GM21381 (cell line): ENCODE data around the gene PABPC3.

Experiments
- ATAC-seq: cut with Tn5 transposase; IDR thresholded peaks from one replicate; pipeline ENCODE4 v1.9.1; 2021; ENCODE audit warnings: mild to moderate bottlenecking, moderate library complexity; ENCODE audit not compliant: unreplicated experiment

Gene PABPC3

GRCh38 chr13:25110956-25111584 is 15.1 kb downstream of the PABPC3 start:
- ATAC-seq: no peak

DNA sequence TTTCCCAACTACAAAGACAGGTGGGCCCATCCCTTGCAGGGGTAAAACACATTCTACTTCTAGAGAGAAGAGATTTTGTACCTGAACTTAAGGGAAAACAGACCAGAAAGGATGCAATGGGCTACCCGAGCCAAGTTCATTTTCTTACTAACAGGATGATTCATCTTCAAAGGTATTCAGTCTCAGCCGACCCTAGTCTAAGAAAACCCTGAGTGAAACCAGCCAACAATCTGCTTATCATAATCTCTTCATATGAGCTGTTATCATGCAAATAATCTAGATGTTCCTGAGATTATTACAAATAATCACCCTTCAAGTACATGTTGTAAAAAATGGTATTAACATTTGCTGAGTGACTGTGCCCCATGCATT is 15.6 kb downstream of the PABPC3 start:
- no peak for ATAC-seq

GRCh38 chr13:25112695-25113255 is 16.8 kb downstream of the PABPC3 start:
- no peak for ATAC-seq

GRCh38 chr13:25114220-25114619 is 18.3 kb downstream of the PABPC3 start:
- ATAC-seq: peak; percentile 55

DNA sequence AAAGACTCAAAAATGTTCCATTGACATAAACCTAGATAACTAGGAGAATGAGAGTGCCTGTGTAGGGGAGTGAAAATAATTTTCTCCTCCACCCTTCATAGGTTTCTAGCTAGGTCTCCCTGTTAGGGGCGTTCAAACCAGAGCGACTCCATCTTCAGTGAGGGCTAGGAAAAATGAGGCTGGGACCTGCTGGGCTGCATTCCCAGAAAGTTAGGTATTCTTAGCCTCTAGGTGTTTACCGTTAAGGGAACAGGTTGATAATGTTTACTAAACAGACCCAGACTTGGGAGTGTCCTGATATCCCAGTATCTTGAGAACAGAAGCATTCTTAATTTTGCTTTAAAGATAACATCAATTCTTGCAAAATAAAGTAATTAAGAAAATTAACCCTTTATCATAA is 20.1 kb downstream of the PABPC3 start:
- ATAC-seq: no peak

GRCh38 chr13:25117312-25117711 is 21.4 kb downstream of the PABPC3 start:
- no peak for ATAC-seq

DNA sequence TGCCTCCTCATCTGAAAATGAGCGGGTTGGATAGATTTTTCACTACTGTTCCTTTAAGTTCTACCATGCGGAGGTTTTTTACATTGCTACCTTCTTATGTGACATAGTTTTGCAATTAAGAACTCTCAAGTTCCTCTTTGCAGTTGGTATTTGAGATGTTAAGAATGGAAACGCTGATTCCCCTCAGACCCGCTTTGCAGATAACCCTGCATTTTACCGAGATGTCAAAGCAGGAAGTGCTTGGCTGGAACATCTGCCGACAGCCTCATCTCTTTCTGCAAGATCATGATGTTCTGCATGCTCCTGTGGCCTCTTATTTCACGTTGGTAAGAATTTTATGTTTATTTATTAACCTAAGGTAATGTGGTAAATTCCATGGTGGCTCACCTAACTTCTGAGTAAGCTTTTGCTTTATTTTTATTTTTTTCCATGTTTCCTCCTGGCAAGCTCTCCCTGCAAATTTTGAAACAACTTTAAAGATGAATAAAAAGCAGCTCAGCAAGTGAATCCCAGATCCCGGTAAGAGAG is 22.5 kb downstream of the PABPC3 start:
- ATAC-seq: no peak

DNA sequence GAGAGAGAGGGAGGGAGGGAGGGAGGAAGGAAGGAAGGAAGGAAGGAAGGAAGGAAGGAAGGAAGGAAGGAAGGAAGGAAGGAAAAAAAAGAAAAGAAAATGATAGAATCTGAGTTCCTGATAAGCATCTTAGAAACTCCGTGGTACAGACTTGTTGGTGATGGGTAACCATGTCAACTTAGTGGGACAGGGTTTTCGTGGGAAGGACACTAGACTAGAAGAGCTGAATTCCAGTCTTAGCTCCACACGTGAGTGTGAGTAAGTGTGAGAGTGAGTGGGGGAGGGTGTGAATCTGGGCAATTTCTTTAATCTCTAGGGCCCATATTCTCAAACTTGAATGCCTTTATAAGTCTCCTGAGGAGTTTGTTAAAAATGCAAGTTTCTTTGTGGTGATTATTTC is 35.0 kb downstream of the PABPC3 start:
- no peak for ATAC-seq

DNA sequence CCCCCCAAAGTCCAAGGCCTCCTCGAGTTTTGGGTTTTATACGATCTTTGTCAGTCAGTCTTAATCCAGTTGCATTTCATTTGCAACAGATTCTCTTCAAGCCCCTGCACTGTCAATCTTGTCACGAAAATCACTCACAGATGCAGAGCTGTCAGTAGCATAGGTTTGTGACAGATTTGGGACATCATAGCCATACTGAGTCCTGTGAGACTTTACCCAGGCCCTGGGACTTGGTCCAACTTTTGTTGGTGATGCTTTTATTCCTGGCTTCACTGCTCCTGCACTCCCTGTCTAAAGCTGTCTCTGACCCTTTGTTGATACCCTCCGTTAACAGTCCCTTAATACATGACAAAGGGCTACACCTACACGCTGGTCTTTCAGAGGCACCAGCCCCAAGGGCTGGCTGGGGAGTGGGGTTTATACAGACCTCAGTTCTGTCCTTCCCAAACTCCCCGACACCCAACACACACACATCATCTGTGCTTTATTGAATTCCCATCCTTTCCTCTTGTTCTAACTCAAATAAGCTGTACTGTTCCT is 36.0 kb downstream of the PABPC3 start:
- no peak for ATAC-seq

GRCh38 chr13:25132751-25133390 is 36.9 kb downstream of the PABPC3 start:
- ATAC-seq: no peak

DNA sequence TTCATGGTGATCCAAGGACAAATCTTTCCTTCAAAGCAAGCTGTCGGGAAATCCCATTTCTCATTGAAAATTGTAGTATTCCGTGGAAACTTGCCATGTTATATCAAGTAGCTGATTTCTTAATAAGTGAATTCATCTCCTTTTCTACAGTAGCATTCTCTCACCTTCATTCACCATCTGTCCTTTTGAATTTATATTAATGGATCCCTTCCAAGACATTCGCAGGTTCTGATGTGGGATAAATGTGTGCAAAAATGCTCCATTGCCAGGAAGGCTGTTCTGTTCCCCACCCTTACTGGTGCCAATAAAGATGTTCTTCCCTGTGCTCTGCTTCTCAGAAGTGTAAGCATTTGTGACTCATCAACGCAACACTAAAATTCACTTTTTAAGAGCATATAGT is 40.0 kb downstream of the PABPC3 start:
- no peak for ATAC-seq

DNA sequence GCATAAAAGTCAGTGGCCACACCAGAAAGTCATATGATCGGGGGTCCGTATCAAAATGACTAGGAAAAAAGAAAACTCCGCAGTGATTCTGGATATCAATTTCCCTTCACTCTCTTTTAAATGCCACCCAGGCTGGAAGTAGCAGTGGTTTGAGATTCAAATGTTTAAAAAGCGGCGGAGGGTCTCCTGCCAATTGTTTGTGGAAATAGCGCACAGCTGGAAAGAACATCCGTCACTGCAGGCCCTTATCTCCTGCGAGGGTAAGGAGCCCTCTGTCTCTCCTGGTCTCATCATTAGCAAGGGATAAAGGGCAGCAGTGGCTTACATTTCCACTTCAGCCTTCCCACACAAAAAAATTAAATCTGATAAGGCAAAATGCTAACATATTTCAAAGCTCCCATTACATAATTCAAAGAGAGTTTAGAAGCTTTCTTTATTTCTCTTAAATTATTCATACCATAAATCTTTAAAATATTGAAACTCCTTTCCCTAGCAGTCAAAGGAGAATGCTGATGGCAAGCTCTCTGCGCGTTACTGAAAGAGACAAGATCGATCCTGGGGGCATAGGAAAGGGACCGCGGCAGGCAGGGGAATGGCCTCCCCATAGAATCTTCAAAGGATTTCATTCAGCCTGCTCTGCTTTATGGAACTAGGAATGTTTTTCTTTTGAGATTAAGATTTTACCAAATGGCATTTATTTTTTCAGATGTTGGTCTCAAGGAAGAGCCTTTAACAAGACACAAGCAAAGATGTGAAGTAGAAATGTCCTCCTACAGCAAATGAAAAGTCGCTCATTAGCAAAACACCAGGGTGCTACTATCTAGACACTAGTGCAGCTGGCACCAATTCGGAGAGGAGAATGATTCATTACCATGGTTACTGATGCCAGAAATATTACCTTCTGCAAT is 41.2 kb downstream of the PABPC3 start:
- ATAC-seq: no peak

- no peak for ATAC-seq
Observed at GRCh38 chr13:25137788-25138115, 41.8 kb downstream of the PABPC3 start.

GRCh38 chr13:25141042-25141441 is 45.1 kb downstream of the PABPC3 start:
- ATAC-seq: no peak

GRCh38 chr13:25143706-25144105 is 47.8 kb downstream of the PABPC3 start:
- ATAC-seq: no peak

DNA sequence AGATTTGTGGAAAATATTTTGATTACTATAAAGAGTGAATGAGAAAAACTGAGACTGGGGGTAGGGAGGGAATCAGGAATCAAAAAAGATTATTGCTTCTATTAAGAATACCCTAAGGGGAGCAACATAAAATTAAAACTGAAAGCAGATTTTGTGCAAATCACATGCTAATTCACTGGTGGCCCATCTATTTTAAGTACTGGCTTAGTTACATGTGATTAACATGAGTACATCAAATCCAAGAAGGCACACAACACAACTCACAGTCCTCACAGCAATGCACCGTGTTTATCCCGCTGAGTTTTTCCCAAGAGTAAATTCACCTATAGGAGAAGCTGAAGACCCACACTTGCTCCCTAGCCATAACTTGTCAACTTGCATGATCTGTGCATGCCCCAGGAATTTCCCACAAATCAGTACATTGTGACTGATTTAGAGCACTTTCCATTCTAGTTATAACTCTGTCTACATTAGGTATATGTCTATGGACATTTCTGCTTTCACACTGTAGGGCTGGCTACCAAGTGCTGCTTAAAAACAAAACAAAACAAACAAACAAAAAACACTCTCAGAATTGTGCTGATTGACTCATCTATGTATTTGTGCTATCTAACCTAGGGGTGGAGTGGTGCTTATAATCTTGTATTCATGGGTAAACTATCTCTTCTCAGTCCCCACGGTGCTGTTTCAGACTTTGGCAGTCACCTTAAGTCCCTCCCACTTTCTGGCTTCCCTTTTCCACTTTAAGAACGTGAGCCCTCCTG is 51.9 kb downstream of the PABPC3 start:
- ATAC-seq: no peak

GRCh38 chr13:25148402-25148771 is 52.5 kb downstream of the PABPC3 start:
- ATAC-seq: no peak
